GM18907 (cell line): ENCODE data around the gene NHERF1.

Experiments used
- ATAC-seq: cut with Tn5 transposase; IDR thresholded peaks from one replicate; pipeline ENCODE4 v1.9.1; 2021; ENCODE audit warnings: mild to moderate bottlenecking, moderate library complexity; ENCODE audit not compliant: unreplicated experiment

The NHERF1 gene

DNA sequence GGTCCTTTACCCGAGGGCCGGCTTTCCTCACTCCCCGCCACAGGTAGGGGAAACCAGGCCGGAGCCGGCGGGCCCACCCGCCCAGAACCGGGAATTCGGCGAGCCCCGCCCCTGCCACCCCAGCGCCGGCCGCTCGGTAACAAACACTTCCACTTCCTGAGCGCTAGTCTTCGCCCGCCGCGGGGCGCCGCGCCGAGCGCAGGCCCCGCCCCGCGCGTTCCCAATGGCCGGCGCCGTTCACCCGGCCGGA is 224 bp upstream of the NHERF1 start:
- no peak for ATAC-seq

DNA sequence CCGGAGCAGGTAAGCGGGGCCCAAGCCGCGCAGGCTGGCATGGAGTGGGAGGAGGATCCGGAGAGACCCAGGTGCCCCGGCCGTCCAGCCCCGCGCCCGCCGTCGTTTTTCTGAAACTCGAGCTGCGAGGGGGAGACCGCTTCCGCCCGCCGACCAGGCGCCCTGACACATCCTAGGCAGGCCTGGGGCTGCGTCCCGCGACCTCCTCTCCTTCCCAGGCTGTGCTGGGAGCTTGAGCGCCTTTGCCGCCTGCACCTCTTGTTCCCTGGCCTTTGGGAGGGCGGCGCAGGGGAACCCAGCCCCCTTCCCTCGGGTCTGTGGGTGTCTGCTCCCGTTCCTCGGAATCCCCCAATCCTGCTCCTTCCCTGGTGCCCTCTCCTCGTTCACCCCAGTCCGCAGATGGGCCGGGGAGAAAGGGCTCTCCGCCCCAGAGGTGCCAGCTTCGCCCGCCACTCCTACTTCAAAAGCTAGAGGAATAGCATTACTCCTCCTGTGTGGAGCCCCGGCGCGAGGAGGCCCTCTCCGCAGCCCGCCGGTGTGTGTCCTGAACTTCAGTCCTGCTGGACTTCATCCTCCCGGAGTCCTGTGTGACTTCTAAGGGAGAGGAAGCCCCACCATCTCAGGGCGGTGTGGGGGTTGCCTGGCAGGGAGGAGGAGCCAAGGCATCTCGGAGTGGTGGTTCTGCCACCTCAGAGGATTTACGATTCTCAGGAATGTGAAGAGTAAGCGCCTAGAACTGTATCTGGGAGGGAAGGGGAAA is 1.0 kb downstream of the NHERF1 start:
- ATAC-seq, result peak; percentile 17

DNA sequence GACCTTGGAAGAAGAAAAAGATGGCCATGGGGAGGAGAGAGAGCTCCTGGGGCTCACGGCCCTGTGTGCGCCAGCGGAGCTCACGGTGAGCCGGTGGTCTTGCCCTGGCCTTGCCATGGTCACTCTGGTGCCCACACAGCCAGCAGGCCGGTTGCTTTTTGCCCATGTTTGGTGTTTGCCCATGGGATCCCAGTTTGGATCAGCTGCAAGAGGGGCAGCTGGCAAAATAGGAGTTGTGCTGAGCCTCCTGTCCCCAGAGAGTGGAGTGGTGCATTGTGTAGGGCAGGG is 1.6 kb downstream of the NHERF1 start:
- no peak for ATAC-seq

DNA sequence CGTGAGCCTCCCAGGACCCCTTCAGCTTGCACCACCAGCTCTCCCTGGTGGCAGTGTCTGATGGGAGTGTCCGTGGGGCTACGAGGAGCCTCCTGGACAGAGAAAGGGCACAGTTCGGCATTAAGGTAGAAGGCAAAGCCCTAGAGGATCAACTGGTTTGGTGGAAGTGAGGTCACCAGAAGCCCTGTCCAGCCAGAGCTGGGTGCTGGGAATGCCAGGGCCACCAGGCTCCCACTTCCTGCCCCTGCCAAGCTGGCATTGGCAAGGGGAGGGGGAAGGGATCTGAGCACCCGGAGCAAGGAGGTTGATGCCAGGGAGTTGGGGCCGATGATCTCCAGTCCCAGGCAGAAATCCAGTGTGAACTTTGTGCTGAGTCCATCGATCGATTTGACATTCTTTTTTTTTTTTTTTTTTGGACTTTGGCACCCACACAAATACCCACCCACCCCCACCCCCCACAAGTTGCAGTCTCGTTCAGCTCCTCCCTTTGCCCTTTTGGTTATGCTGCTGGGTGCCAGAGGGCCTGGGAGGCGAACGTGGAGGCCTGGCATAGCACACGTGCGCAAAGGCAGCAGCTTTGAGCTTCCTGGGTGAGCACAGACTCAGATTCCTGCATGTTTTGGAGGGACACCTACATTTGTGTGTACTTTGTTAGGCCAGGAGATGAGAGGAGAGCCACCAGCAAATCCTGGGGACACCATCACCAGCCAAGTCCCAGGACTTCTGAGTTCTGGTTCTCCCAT is 2.1 kb downstream of the NHERF1 start:
- ATAC-seq, result no peak

DNA sequence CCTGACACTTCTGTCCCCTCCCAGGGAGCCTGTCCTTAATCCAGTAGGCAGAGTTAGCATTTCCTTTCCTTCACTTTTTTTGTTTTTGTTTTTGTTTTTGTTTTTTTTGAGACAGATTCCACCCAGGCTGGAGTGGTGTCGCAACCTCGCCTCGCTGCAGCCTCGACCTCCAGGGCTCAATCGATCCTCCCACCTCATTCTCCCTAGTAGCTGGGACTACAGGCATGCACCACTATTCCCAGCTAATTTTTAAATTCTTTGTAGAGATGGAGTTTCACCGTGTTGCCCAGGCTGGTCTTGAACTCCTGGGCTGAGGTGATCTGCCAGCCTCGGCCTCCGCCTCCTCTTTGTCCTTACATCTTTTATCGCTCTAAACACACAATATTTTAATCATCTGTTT is 4.0 kb downstream of the NHERF1 start:
- ATAC-seq, result no peak

DNA sequence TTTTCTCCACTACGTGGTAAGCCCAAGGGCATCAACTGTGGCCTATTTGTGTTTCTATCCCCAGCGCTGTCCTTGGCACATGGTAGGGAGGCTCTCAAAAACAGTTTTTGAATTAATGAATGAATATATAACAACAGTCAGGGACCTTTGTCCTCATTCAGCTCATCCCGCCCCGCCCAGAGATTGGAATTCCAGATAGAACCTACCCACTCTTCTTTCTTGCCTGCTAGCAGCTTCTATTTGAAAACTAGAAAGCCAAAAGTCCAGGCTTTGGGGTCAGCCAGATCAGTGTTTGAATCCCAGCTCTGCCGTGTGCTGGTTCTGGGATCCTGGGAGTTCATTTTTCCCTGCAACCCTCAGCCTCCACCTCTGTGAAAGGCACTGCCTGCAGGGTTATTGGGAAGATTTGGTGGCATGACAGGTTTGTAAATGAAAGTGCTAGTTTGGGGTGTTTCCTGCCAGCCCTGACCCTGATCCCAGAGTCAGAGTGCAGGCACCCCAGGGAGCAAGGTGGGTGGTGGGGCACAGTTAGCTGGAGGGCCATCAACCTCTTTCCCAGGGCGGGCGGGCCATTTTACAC is 4.5 kb downstream of the NHERF1 start:
- no peak for ATAC-seq

DNA sequence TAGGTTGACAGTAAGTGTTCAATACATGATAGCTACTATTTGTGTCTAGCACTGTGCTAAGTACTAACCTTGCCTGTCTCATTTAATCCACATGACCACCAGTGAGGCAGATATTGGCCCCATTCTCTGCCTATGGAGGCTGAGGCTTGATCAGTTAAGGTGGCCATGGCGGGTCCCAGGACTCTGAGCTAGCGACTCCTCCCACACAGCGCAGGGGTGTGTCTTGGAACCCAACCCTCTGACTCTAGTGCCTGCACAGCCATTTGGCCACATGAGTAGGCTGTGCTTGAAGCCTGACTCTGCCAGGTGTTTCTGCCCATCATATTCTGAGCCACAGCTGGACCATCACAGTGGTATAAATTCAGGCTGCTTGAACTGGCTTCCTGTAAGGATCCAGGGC is 6.4 kb downstream of the NHERF1 start:
- ATAC-seq, result no peak

DNA sequence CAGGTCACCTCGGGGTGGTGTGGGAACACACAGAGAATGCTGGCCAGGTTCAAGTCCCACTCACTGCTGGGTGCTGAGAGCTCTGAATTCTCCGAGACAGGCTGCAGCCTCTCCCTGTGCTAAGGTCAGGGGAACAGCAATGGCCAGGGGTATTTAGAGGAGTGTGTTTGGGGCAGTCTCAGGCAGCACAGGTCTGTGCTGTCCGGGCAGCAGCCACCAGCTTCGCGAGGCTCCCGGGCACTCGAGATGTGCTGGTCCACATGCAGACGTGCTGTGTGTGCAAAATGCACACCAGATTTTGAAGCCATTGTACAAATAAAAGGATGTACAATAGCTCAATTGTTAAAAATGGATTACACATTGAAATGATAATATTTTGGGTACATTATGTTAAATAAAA is 7.1 kb downstream of the NHERF1 start:
- ATAC-seq, result no peak

DNA sequence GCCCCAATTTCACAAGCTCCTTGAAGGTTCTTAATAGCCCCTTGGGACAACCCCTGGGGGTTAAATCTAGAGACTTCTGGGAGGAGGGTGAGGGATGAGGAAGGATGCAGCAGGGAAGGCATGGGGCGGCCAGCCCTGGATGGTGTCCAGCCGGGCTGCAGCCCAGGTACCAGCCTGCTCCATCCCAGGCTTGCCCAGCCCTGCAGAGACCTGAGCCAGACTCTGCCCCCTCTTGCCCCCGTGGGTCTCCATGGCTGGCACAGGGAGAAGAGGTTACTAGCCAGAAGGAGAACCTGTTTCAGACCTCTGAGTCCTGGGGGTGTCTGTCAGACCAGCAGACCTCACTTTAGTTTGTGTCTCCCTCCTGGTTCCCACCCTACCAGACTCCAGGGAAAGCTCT is 8.5 kb downstream of the NHERF1 start:
- ATAC-seq, result no peak

DNA sequence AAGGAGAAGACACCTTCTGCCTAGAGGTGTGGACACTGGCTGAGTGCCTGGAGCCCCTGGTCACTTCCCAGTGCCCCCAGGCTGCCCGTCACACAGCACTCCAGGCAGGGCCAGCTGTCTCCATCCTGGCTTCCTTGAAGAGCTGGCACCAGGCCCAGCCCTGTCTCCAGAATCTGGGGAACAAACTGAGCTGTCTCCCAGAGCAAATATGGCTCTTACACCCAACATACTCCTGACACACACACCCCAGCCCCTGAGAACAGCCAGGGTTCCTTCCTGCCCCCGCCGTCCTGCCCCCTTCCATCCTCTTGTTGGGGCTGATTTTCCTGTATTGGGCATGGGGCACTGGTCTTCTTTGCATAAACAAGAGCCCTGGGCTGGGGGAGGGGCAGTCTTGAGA is 9.1 kb downstream of the NHERF1 start:
- ATAC-seq, result no peak

DNA sequence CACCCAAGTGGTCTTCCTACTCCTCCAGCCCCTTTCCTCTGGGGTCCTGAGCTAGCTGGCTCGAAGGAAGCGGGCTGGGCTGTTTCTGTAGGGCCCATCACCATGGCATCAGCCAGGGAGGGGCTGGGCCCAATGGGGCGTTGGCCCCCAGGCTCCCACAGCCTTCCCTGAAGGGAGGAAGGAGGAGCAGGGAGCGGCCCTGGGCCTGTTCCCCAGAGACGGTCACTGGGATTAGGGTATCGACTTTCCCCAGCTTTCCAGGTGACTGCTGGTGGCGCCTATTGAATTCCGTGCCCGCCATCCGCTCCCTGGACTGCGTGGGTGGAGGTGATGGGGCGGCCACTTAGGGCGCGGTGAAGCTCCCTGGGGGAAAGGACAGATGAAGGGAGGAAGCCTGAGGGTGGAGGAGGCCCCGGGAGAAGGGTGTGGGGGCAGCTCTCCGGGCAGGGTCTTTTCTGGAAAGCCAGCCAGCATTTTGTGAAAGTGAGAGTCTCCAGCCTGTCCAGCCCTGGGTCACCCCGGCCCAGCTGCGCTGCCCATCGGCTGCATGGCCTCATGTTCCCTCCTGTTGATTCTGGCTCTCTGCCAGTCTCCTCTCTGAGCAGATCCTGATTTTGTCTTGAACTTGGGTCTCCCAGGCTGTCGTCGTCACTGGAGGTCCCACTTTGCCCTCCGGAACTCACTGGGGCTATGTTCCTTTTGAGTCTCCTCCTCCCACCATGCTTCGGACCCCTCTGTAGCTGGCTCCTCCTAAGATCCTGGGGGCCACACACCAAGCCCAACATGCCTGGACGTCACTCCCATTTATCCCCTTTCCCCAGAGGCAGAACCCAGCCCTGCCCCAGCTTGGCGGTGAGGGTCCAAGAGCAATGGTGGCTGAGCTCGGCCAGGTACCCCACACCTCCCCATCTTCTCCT is 9.8 kb downstream of the NHERF1 start:
- ATAC-seq, result no peak

DNA sequence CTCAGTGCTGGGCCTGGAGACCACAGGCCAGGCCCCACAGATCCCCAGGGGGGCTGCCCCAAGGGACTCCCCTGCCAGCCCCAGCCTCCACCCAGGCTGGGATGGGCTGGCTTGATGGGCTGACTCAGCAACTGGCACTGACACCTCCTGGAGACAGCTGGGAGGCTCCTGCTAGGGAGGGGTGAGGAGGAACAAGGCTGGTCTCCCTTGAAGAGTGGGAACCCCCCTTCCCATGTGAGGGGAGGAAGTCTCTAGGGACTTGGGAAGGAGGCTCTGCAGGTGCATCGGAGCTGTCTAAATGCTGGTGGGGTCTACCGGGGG is 10.4 kb downstream of the NHERF1 start:
- ATAC-seq, result no peak

DNA sequence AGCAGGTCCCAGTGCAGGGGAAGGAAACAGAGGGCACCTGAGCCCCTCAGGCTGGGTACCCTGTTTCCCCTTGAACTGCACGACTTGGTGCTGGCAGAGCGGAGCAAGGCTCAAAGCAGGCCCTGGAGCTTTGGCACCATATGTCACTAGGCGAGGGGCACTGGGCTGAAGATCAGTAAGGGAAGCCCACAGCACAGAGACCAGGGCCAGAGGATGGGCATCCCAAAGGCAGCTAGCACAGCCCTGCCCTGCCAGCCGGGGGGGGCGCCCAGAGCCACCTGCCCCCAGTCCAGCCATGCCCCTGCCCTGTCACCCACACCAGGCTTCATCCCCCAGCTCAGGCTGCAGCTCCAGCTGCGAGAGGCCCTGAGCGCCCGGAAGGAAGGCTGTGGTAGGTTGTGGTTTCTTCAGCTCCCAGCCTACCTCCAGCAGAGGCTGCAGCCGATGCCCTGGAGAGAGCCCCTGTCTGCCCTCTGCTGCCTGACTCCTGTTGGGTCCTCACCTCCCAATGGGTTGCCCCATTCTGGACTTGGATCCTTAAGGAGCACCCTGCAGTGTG is 10.9 kb downstream of the NHERF1 start:
- ATAC-seq, result peak; percentile 70

DNA sequence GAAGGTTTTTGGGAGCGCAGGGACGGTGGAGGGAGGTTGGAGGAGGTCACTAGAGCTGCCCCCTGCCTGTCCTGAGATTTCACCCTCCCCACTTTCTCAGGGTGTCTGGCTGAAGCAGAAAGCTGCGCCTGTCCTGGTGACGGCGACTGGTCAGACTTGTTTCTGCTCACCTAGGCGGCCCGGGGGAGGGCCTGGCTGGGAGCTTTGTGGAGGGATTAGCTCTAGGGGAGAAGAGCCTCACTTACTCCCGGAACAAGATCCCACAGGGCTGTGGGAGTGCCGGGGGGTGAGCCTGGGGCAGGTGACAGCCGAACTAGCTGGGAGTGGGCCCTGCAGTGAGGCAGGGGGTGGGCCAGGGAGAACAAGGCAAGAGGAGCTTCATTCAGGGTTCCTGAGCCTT is 11.5 kb downstream of the NHERF1 start:
- ATAC-seq, result no peak

DNA sequence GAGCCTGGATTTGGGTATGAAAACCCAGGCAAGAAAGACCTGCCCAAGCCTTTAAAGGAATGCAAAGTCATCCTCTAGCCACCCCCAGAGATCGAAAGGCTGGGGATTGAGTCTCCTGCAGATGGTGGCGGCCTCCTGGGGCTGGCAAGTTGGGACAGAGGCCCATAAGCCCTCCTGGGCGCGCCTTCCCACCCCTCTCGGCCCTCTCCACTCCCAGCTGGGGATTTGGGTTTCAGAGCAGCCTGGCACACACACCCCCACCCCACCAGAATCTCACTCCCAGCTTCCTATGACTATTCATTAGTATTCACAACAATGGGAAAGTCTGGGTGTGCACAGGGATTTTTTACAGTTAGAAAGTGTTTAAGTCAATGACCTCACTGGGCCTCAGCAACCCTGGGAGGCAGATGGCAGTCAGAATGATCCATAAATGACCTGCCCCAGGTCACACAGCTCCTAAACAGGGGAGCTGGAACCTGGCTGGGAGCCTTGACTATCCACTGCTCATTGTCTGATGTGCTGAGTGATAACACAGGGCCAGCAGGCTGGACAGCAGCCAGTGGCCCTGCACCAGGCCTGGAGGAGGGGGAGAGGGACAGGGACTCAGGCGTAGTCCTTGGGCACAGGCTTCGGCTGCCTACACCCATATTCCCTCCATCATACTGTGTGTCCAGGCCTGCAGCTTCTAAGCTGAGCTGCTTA is 12.1 kb downstream of the NHERF1 start:
- no peak for ATAC-seq

DNA sequence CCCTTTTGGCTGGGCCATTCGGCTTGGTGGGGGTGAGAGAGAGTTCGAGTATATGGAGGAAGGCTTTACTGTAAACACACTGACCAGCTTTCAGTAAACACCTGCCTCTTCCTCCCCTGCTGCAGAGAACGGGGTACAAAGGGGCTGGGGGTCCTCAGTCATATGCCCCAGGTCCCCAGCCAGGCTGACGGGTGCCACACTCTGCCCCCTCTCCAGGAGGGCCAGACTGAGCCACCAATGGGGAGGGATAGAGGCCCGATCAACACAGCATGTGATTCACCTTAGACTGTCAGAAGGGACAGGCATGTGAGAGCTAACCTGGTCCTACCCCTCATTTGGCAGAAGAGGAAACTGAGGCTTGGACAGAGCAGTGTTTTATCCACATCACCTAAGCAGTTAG is 13.0 kb downstream of the NHERF1 start:
- ATAC-seq, result no peak

DNA sequence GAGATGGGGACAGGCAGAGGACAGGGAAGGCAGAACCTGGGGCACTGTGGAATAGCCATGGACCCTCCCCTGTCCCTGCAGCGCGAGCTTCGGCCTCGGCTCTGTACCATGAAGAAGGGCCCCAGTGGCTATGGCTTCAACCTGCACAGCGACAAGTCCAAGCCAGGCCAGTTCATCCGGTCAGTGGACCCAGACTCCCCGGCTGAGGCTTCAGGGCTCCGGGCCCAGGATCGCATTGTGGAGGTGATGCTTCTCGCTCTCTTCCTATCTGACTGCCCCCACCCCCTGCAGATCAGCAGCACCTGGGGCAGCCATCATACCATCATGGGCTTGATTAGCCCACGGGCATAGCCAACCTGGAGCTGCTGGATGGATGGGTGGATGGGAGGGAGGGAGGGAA is 13.5 kb downstream of the NHERF1 start:
- no peak for ATAC-seq

DNA sequence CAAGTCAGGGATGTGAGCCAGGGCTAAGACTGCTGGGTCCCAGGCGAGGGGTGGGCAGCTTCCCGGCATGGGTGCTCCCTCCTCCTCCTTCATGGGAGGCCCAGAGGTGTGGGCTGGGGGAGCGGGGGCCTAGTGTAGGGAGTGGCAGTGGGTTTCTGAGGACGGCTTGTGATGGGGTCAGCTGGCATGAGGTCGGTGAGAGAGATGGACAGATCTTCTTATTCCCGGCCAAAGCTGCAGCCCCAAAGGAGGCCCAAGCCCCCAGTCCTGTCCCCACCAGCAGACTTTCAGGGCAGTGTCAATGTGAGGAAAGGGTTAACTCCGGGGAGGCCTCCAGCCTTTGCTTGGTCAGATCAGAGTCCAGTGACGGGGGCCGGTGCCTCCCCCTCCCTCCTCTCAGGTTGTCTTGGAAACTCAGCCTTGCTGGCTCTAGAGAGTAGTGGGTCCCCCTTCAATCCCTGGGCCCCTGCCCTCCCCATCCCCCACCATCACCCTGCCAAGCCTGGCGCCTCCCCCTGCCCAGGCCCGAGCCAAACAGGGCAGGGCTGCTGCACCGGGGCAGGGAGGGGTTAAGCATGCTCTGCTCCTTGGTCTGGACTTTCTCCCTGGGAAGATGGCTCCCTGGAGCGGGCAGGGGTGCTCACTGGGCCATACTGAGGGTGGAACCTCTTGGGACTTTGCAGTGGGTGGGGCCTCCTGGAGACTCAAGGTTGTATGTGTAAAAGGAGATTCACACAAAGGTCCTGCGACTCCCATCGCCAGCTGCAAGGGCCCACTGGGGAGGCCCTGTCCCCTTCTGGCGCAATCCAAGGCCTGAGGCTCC is 15.3 kb downstream of the NHERF1 start:
- ATAC-seq, result no peak

DNA sequence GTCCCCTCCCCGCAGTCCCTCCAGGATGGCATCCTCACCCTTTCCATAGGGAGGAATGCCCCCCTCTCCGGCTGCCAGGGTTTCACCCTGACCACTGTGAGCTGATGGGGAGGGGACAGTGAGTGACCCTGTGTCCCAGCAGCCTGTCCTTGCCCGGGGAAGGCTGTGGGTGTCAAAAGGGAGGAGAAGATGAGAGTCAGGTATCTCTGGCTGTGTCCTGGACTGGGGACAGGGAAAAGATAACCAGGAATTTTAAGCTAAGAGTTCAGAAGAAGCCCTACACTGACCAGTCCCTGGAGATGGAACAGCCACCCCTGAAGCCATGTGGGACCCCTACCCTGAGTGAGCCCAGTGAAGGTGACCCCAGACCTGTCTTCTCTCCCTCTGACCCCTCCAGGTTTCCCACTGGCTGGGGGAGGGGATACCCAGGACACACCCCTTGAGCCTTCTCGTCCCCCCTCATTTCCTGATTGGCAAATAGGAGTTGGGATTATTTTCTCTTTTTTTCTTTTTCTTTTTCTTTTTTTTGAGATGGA is 16.4 kb downstream of the NHERF1 start:
- no peak for ATAC-seq

DNA sequence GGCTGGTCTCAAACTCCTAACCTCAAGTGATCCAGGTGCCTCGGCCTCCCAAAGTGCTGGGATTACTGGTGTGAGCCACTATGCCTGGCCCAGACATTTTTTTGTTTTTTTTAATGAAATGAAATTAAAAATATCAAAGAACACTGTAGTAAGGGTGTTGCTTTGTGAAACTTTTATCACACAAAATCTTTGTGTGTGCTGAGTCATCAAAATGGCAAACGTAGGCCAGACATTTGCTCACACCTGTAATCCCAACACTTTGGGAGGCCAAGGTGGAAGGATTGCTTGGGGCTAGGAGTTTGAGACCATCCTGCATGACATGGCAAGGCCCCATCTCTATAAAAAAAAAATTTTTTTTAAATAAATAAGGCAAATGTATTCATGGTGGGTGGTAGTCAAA is 18.0 kb downstream of the NHERF1 start:
- ATAC-seq, result no peak
